IPS DF 19.7 (cell line): ENCODE measurements around the gene CDH23.
"Not testable (repeated sequence)": the region's sequence is repeated elsewhere in the genome, so short reads cannot be mapped to it uniquely, and the experiment has no call there.

Experiments used
- DNase-seq: peaks from one replicate; pipeline ENCODE4 v3.0.0-alpha.2; 2013; ENCODE audit warnings: low read depth, low spot score

Gene CDH23

DNA sequence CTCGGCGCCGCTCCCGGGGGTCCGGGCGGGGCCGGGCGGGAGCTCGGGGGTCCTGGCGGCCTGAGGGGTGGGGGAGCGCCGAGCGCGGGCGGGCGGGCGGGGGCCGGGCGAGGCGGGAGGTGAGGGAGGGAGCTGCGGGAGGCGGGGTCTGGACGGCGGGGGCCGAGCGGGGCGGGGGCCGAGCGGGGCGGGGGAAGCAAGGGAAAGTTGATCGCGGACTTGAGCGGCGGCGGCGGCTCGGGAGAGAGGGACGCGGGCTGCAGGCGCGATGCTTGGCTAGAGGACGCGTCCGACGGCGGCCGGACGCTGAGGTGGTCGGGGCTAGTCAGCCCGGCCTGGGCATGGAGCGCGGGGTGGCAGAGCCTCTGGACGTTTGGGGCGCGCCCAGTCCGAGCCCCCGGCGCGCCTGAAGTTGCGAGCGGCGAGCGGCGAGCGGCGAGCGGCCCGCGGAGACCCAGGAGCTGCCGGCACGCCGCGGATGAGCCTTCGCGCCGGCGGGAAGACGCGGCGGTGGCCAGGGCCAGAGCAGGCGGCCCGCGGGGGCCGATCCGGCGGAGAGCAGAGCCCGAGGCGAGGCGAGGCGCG is at the start of gene CDH23:
CDH23 (plus strand) TSS at position 210 of the 585 bp plus-strand sequence. CDS start 42,912 bp downstream, outside the sequence.
- DNase-seq = no peak

DNA sequence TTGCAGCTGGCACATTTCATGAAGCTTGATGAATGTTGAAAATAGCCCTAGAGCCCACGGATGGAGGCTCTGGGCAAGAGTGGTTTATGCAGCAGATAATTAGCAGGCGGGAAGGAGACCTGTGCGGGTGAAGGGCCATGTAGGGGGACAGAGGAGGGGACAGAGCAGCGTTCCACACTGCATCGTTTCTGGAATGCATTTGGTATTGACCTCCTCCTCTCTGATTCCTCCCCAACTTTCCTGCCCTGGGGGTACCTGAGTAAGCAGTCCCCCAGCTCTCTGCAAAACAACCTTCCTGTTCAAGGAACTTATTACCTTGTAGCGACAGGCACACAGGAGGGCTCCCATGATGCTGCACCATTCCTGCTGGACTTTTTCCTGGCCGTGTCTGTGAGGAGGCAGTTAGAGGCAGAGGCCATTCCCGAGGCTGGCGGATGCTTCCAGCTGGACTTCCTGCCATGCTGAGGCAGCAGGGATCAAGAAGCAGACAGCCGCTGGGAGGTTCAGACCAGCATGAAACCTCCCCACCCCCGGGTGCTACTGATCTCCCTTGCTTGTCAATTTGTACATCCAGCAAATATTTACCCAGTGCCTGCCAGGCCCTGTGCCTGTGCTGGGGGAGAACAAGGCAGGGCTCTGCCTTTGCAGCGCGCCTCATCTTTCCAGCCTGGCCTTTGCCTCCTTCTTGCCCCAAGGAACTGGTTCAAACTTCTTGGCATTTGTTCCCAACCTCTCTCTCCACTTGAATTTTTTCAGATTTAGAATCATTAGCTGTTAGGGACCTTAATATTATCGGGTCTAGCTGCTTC is 48.9 kb upstream of the CDH23 start:
- DNase-seq = no peak

DNA sequence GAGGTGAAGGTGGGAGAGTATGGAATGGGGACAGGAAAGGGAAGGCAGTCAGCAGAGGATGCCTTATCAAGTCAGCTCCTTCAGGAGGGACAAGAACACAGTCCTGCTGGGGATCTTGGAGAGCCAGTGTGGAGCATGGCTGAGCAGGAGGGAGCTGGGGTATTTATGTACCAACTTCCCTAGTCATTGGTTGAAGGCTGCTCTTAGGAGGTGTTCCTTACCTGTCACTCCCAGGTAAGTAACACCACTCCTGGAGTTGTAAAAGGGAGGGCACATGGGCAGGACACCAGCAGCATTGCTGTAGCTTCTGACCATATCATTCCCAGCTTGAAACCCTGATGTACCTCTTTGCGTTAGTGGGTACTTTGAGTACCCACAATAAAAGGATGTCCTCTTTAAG is 47.9 kb upstream of the CDH23 start:
- no peak for DNase-seq

DNA sequence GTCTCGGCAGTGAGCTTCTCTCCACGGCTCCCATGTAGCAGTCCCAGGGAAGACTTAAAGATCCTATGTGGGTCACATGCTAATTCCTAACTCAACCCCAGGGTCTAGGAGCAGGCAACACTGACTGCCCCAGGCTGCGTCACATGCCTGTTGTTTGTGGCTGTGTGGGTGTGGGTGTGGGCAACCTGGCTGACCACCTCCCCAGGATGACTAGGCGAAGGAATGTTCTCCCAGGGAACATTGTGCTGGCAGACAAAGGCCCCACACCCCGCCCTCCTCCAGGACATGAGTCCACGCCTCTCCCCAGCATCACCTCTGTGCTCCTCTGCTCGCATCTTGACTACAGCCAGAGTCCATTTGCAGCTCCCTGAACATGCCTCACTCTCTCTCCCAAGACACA is 47.3 kb upstream of the CDH23 start:
- no peak for DNase-seq

DNA sequence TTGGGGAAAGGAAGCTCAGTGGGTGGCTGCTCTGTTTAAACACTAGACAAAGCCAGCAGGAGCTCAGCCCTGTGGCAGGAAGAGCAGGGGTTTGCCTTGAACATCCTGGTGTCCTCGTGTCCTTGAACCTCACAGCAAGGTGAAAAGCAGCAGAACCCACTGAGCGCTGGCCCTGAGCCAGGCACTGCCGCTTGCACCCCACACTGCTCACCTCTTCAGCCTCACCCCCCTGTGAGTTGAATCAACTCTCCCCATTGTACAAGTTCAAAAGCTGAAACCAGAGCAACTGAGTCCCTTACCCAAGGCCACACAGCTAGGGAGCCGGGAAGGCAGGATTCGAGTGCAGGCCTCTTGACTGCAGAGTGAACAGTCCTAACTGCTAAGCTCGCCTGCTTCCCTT is 45.6 kb upstream of the CDH23 start:
- no peak for DNase-seq

DNA sequence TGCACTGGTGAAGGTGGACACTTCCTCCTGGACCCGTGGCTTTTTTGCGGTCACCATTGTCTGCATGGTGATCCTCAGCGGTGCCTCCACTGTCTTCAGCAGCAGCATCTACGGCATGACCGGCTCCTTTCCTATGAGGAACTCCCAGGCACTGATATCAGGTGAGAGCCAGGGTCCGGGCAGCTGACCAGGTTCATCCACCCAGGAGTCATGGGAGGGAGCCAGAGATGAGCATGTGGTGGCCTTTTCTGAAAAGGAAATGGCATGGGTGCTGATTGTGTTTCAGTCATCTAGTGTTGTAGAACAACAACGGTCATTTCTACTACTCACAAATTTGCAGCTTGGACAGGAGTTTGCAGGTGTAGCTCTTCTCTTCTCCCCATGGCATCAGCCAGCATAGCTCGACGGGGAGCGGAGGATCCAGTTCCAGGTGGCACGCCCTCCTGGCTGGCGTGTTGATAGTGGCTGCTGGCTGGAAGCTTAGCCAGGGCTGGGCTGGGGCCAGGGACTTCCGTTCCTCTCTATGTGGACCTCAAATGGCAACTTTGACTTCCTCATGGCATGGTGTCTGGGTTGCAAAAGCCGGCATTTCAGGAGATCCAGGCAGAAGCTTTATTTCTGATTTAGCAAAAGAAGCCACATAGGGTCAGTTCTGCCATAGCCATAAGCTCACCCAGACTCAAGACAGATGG is 44.9 kb upstream of the CDH23 start:
- DNase-seq = no peak

DNA sequence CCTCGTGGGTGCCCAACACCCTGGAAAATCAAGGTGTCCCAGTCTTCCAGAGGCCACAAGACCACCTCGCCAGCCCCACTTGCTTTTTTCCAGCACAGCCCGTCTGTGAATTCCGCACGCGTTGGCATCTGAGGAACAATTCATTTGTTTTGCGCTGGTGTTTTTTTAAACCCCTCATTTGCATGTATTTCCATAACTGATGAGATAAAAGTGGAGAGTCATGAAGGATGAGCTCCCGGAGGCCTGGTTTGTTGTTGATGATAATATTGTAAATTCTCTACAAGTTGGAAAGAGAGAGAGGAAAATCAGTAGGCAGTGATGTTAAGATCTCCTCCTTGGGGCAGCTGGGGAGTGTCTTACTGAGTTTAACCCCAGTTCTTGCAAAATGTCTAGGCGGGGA is 43.1 kb upstream of the CDH23 start:
- no peak for DNase-seq

DNA sequence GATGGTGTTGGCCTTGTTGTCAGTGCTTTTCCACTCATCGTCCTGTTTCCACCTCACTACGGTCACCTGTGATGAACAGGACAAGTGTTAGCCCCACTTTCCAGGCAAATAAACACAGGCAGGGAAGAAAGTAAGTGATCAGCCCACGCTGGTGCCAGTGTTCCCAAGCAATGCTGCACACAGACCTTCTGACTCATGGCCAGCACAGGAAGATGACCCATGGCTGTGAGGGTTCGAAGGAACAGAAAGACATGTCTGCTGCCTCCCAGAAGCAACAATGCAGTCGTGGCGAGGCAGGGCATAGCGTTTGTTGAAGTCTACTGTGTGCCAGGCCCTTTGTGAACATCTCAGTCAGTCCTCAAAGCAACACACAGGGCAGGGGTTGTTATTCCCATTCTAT is 41.9 kb upstream of the CDH23 start:
- no peak for DNase-seq

DNA sequence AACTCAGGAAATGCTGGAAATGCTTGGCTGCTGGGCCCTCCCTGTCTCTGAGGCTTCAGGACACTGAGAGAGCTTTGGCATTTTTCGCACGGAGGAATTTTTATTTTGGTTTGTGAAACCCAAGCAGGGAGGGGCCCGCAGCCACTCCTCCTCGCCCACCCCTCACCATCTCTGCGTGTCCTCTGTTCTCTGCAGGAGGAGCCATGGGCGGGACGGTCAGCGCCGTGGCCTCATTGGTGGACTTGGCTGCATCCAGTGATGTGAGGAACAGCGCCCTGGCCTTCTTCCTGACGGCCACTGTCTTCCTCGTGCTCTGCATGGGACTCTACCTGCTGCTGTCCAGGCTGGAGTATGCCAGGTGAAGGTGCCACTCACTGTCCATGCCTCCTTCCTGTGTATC is 40.8 kb upstream of the CDH23 start:
- DNase-seq = no peak

DNA sequence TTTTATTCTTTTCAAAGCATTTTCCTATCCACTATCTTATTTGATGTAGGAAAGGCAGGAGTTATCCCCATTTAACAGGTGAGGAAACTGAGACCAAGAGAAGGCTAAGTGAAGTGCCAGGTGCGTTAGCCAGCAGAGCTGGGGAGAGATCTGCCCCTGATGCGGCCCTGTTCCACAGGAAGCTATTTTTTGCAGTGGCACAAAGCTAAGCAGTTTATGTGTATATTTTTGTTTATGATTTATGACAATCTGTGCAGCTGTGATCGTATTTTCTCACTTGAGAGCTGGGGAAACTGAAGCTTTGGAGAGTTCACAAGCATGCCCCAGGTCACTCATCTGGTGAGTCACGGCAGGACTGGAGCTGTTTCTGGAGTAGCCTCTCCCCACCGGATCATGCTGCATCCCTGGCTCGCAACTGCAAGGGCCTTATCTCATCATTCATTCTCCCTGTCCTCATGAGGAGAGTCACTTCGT is 38.9 kb upstream of the CDH23 start:
- DNase-seq = no peak

DNA sequence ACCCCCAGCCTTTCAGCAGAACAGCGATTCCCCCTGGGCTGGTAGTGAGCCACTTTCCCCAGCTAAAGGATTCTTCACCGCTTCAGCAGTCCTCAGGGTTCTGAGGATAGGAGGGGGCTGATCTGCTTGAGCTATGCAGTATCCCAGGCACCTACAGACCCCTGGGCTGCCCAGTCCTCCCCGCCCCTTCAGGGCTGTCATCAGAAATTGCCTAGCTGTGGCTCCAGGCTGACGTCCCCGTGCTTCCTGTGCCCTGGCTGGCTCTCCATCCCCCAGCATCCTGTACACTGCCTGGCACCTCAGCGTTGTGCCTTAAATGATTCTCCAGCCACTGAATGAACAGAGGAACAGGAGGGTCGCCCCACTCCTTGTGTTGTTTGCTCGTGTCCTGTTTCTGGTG is 38.4 kb upstream of the CDH23 start:
- no peak for DNase-seq

DNA sequence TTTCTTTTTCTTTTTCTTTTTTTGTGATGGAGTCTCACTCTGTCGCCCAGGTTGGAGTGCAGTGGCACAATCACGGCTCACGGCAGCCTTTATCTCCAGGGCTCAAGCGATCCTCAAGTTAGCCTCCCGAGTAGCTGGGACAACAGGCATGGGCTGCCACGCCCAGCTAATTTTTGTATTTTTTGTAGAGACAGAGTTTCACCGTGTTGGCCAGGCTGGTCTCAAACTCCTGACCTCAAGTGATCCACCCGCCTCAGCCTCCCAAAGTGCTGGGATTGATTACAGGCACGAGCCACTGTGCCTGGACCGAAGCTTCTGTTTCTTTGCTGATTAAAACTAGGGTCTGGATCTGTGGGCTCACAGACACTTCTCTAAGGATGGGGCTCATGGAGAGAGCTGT is 37.8 kb upstream of the CDH23 start:
- DNase-seq = not testable (repeated sequence)

DNA sequence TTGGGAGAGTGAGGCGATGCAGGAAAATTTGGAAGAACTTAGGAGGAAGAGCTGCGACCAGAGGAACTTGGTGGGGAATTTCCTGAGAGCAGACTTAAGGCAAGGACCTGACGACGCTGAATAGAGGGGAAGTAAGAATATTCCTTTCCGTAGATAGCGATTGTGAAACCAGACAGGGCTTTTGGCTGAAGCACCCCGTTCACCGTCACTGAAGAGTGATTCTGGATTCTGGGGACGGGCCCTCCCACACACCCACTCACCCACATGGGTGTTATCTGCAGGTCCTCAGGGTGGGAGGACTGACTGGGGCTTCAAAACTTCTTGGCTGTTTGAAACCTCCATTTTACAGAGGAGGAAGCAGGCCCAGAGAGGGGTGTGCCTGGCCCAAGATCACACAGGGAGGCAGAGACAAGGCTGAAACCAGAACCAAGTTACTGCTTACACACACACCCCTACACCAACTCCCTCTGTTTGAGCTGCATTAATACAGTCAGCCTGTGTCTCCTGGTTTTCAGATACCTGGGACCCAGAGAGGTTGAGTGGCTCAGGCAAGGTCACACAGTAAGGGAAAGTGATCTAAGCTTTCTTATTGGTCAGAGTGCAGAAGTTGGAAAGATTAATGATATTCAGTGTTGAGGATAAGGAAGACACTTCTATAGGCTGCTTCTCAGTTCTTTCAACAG is 37.2 kb upstream of the CDH23 start:
- no peak for DNase-seq

DNA sequence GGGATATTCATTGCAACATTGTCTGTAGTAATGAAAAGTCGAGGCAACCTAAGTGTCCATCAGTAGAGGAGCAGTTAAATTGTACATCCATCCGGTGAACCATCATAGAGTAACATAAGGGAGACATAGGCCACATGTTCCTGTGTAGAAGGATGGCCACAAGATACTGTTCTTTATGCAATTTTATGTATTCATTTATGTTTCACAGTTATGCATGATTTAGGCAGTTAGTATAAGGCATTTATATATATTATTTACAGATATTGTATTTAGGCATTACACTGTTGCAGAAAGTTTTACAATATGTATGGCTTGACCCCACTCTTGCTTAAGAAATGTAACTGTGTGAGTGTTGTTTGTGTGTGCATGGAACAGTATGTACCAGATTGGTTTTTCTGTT is 36.0 kb upstream of the CDH23 start:
- no peak for DNase-seq

DNA sequence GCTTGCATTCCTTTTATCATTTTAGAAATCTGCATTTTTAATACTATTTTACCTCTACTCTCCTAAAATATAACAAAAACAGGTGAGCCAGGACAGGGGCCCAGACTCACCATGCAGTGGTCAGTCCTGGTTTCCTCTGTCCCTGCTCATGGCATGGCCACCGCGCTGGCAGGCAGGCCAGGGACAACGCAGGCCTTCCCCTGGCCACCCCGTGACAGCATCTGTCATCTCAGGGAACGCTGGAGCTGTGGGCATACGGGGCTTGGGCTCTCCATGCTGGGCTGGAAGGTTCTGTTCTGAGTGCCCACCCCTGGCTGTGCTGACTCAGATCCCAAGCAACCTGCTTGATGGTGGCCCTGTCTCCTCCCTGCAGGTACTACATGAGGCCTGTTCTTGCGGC is 35.1 kb upstream of the CDH23 start:
- DNase-seq = no peak

DNA sequence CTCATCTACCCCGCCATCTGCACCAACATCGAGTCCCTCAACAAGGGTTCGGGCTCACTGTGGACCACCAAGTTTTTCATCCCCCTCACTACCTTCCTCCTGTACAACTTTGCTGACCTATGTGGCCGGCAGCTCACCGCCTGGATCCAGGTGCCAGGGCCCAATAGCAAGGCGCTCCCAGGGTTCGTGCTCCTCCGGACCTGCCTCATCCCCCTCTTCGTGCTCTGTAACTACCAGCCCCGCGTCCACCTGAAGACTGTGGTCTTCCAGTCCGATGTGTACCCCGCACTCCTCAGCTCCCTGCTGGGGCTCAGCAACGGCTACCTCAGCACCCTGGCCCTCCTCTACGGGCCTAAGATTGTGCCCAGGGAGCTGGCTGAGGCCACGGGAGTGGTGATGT is 34.6 kb upstream of the CDH23 start:
- DNase-seq = no peak

DNA sequence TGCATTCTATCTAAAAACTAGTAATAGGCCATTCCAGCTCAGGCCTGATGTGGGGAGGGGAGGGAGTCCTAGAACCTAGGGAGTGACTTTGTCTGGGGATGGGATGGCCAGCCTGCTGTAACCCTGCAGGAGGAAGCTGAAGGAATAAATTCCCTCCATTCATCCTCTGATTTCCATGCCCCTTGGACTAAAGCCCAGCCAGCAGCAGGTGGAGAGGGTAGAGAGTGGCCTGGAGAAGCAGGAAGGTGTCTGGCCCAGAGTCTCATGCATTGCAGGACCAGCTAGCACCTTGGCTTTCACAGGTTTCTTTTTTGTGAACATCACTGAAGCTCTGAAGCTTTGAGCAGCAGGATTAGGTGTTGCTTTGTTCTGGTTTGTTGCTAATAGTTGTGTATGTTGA is 32.8 kb upstream of the CDH23 start:
- DNase-seq = no peak

DNA sequence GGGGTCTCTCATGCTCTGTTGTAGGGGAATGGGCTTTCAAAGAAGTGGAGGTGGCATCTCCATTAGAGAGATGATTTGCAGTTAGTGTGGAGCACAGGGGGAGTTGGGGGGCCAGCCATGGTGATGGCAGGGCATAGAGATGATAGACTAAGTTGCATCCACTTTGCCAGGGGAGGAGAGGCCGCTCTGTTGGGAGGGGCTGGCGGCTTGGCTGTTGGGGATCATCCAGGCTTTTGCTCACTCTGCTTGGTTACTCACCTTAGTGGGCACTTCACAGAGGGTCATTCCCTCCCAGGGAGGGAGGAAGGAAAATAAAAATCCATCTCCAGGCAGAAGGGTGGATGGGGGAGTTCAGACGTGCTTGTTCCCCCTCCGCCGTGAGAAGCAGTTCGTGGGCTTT is 31.4 kb upstream of the CDH23 start:
- no peak for DNase-seq

DNA sequence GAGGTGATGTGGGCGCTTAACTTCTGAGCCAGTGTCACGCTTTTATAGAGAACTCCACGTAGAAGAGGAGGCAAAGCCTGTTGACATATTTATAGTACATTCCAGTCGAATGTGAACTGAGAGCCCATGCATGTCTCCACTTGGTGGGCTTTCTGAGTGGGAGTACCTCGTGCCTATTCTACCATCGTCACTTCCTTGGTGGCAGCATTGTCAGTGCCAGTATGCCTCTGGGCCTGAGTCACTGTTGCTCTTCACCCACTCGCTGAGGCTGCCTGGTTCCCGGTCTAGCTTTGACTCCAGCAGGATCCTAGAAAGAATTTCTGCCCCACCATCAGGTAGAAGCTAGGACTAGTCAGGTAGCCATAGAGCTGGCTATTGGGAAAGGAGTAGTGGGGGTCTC is 30.0 kb upstream of the CDH23 start:
- DNase-seq = no peak

DNA sequence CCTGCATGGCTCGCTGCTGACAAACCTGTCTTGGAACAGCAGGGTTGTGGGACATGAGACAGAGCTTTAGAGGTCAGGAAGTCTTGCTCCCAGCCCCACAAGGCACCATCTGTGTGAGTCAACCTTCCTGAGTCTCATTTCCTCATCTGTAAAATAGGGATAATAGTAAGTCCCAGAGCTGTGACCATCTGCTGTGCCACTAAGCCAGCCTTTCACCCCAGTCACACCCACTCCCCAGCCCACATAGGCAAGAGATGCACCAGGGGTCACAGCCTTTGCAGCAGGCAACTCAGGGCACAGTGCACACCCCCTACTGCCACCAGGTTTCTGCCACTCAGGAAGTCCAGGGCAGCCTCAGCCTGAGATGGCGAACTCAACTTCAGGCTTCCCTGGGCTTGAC is 29.4 kb upstream of the CDH23 start:
- no peak for DNase-seq

DNA sequence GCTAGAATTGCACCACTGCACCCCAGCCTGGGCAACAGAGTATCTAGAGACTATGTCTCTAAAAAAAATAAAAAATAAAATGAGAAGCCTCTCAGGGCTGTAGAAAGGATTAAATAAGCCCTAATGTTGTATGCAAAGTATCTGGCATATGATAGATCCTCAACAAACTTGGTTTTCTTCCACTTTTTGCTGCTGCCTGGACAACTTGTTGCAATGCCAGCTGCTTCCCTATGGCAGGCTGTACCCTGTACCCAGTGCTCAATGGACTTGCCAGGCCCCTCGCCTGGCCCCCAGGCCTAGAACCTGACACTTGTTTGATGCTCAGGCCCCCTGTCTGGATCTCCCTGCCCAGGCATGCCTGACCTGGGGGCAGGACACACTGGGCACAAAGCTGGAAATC is 28.5 kb upstream of the CDH23 start:
- DNase-seq = no peak

DNA sequence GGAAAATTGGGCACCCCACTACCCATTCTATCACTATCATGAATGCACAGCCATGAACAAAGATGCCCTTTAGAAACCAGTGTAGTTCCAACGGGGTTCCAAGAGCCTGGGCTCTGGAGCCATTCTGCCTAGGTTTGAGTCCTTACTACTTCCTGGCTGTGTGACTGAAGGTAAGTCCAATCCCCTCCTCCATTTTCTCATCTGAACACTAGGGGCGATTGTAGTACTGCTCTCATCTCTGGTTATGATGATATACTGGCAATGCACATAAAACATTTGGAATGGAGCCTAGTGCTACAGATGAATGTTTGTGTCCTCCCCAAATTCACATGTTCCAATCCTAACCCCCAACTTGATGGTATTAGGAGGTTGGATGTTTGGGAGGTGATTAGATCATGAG is 28.1 kb upstream of the CDH23 start:
- DNase-seq = no peak
